Measurements from ENCODE around the gene LNX1.
"Not testable (repeated sequence)": the region's sequence is repeated elsewhere in the genome, so short reads cannot be mapped to it uniquely, and the experiment has no call there.

LNX1 gene

DNA sequence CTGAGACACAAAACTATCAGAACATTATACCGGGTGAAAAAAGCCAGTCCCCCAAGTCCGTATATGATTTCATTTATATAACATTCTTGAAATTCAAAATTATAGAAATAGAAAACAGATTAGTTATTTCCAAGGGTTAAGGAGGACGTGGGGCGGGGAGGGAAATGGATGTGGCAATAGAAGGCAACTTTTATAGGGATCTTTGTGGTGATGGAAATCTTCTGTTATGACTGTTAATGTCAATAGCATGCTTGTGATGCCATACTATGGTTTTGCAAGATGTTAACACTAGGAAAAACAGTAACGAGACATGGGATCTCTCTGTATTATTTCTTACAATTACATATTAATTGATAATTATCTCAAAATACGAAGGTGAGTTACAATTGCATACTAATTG is 96.4 kb downstream of the LNX1 start:
- DNase-seq (ENCODE audit: low read depth): no peak

DNA sequence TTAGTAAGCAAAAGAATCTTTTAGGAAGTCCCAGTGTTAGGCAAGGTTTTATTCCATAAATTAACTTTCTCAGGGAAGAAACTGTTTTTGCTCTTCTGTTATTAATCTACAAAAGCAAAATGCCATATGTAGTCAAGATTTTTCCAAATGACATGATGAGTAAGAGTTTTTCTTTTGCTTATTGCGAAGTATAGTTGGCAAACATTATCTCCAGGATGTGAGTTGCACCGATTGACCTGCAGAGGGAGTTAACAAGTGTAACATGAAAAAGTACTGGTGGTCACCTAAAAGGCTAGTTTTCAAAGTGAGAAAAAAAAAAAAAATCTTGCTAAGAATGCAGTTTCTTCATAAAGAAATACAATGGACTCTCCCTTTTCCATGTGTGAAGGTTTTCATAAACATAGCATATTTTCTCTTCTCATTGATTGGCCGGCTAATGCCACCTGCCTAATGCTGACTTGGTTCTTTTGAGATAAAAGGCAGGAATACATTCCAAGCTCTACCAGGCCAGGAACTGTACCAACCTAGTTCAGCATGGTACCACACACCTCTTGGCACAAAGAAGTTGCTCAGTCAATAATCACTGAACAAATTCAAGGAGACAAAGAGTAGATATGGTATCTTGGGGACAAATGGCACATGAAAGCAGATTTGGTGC is 100.2 kb downstream of the LNX1 start:
- no peak for DNase-seq (ENCODE audit: low read depth)

DNA sequence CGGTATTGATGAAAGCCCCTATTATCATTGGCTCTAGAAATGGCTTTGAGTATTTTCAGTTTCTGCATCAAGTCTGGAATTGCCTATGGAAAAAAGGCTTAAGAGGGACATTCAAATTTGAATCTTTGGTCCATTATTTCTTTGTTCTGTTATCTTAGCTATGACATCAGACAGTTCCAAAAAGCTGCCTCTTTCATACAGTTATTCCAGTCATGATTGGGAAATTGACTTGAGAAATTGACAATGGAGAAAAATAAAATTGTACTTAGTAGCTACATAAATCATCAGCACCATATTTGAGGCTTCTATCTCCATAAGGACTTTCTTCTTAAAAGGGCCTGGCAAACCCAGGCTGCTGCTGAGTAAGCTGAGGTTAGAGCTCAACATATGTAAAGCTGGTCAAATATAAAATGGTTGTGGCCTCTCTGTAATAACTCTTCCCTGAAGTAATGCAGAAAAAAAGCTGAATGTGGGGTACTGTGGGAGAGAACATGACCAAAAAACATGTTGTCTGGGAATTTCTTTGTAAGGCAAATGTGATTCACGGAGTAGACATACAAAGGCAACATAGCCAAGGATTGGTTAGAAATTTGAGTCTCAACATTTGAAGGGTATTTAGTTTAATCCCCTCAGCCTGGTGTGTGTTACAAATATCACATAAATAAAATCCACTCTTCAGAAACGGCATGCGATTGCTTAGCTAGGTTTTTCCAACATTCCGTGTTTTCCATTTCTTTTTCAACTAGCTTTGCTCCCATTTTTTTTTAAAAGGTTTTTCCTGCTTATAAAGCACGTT is 100.9 kb downstream of the LNX1 start:
- DNase-seq (ENCODE audit: low read depth): no peak

DNA sequence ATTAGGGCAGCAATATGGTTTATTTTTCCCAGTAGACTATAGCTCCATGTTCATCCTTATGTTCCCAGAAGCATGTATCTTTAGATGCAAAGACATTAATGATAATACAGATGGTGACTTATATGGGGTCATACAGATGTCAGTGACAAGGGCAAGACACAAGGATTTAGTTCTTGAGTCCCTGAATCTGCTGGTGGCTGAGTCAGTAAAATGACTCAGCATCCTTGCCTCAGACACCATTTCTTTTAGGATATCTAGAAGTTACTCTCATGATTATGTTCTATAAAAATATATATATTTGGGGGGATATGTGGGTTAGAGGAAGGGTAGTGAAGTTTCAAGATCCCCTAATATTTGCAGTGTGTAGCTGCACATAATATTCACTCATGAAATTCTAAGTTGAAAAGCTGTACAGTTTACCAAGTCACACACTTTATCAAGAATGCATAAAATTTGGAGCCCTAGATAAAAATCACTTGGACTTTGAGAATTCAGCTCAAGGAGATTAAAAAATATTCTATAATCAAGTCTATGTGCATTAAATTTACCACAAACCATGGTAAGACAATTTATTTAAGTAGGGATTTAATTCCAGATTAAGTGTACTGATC is 101.9 kb downstream of the LNX1 start:
- no peak for DNase-seq (ENCODE audit: low read depth)

DNA sequence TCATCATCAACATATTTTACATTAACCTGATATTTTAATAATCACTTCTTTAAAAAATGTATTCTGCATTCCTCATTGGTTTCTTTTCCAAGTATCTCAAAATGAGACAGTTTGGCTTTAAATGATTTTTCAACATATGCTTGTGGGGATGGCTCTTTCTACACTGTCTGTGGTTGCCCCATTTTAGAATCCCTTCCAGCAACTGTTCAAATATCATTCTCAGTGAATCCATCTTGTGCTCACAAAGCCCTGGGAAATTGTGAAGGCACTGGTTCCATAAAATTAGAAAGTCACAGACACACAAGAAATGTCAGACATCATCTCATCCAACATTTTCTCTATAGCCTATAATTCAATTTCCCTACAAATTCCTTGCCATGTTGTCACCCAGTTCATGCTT is 103.5 kb downstream of the LNX1 start:
- no peak for DNase-seq (ENCODE audit: low read depth)

DNA sequence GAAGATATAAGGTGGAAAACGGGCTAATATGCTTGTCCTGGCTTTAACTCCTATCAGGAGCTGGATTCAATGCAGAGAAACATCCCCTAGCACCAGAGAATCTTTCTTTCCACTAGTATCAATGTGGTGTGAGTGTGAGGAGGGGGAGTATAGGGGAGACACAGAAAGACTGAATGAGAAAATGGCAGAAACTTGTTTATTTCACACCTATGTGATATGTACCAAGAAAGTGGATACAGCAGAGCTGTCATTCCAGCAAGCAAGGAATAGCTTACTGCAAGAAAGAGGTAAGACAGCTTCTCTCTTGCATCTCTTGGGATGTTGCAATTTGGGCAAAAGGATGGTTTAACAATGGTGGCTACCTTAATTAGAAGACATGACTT is 105.6 kb downstream of the LNX1 start:
- no peak for DNase-seq (ENCODE audit: low read depth)

DNA sequence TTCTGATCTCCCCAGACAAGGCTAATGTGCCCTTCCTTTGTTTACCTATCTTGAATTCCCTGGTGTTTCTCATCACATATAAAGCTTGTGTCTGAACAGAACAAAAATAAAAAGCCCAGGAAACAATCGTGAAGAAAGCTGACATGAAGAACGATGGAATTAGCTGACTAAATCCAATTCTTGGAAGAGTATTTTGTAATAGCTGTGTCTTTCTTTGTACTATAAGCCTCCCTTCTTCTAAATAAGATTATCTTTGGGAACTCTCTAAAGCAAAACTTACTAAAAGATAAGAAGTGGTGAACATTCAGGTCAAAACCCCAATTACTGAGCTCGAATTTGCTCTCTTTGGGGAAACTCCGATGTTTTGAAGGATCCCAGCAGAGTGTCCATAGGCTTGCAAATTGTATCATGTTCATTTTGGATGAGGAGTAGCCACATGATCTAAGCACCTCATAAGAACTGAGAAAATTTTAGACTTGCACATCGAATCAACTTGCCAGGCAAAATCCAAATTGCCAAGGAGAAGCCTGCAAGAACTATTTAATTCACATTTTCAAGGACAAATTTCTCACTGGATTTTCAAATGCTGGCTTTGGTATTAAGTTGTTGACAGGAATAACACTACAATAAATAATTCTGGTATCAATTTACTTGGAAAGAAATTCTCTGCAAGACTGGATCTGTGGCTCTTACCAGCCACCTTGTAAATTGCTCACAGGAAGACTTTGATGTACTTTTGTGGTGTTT is 106.2 kb downstream of the LNX1 start:
- DNase-seq (ENCODE audit: low read depth): no peak

DNA sequence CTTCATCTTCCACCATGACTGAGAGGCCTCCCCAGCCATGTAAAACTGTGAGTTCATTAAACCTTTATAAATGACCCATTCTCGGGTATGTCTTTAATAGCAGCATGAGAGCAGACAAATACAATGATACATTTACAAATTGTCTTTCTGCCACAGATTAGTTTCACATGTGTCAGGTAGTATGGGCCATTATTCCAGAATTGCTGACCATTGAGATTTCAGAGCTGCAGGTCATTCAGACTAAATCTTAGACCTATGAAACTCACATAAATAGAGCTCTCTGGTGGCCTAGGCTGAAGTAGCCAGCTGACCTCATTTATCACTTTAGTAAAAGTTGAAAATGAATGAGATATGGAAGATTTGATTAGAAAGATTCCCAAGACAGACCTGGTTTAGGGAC is 108.0 kb downstream of the LNX1 start:
- DNase-seq (ENCODE audit: low read depth): no peak

DNA sequence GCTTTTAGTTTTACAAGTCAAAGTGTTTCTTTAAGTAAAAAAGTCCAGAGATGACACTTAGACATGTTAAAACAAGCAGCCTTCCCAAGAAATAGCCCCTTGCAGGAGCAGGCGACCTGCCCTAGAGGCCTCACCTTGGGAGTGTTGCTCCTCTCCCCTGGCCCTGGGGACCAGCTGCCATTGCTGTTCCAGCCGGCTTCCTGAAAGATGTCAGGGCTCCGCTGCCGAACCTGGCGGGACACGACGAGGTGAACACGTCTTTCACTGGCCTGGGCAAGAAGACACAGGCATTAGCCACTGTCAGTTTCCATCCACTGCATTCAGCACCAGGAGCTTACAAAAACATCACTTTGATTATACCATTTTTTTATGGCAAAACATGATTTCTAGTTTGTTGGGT is 109.7 kb downstream of the LNX1 start:
- DNase-seq (ENCODE audit: low read depth): no peak

DNA sequence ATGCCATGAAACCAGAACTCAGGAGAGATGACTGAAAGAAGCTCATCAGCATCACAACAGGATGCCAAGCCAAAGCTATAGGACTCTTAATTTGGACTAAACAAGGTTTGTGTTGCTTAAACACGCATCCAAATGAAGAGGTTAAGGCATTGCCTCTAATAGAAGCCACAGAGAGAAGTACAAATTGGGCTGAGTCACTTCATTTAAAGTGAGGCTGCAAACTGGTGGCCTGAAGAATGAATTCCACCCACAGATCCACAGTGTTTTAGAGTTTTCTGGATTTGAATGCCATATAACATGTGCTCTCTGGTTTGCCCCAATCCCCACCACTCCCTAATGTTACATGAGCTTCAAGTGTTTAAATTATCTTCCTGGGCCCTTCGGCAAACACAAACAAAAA is 110.4 kb downstream of the LNX1 start:
- no peak for DNase-seq (ENCODE audit: low read depth)

DNA sequence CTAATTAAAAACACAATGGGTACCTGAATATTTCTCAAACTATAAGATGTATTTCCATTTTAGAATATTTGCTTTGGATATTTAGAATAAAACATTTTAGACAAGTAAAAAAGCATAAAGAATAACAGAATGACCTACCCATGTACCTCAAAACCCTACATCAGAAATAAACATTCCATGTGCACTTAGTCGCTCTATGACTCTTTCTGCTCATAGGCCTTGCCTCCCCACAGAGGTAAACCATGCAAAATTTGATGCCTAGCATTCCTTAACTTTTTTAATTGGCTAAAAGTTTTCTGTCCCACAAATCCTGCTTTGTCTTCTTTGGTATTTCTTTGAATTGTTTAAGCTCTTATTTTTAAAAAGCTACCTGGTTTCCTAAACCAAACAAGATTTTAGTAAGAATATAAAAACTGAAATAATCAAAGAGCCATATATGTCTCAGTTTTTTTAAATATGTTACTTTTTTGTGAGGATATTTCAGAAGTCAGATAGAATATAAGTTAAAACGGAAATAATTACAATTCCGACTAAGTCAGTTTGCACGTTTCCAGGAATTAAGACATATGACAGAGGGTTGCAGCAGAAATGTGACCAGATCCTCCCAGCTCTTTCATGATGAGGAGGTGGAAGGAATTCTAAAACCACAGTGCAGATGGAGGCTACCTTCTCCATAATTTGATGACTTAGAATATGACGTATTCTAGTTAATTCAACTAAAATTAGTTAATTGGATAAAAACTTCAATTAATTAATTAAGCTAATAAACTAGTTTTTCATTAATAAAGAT is 111.4 kb downstream of the LNX1 start:
- no peak for DNase-seq (ENCODE audit: low read depth)

DNA sequence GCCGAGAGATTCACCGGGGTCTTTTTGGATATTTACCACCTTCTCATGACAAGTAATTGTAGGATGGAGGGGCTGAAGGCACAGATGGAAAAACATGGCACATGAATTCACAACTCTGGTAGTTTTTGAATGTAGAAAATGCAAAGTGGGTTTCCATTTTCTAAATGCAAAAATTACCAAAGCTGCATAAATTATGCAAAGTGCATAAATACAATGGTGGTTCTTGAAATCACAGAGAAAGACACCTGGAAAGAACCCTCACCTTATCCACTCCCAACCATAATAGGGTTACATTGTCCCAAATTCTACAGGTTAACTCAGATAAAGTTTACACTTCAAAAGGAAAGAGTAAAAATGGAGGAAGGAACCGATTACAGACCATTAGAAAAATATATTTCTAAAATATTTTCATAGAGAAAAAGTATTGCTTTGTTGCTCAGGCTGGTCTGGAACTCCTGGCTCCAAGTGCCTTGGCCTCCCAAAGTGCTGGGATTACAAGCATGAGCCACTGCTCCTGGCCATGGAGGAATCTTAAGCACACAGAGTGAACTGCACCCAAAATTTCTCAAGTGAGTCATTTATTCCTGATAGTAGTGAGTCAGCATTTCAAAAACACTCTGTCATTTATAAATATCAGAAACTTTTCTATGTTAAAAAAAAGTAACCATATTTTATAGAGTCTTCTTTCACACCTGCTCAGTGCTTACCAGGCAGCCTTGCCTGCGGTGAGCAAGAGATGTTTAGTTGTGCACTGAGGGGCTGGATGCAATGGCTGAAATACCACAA is 112.4 kb downstream of the LNX1 start:
- DNase-seq (ENCODE audit: low read depth): no peak

DNA sequence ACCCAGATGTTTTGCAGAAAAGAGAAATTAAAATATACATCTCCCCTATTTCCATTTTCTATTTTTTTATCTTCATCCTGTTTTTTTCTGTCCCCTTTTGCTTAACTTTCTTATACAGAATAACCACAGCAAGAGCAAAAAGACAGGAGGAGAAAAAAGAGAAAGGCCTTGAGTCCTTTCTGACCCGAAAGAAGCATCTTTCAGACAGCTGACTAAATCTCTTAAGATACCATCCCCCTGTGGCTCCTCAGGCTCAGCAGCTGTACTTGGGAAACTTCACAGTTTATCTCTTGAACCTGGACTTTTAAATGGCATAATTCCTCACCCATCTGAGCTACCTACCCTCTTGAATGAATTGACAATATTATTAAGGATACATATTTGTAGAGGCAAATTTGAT is 113.7 kb downstream of the LNX1 start:
- DNase-seq (ENCODE audit: low read depth): no peak

DNA sequence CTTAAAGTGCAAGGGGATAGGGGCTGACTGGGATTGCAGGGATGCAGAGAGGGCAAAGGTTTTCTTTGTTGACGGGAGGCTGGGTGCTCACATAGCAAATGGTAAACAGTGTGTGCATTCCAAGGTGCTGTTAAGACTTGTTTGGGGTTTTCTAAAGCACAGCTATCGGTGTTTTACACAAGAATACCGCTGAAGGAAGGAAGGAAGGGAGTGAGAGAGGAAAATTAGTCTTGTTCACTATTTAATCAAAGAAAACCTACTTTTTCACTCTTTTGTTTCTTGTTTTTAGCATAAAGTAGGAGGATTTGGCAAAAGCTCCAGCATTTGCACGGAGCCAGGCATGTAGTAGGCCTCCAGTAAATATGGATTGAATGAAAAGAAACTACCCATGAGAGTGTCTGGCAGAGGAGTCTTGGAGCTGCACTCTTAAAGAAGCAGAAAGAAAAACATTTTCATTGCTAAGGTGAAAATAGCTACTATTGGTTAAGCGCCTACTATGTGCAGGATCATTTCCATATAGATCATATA is 114.2 kb downstream of the LNX1 start:
- DNase-seq (ENCODE audit: low read depth): no peak

DNA sequence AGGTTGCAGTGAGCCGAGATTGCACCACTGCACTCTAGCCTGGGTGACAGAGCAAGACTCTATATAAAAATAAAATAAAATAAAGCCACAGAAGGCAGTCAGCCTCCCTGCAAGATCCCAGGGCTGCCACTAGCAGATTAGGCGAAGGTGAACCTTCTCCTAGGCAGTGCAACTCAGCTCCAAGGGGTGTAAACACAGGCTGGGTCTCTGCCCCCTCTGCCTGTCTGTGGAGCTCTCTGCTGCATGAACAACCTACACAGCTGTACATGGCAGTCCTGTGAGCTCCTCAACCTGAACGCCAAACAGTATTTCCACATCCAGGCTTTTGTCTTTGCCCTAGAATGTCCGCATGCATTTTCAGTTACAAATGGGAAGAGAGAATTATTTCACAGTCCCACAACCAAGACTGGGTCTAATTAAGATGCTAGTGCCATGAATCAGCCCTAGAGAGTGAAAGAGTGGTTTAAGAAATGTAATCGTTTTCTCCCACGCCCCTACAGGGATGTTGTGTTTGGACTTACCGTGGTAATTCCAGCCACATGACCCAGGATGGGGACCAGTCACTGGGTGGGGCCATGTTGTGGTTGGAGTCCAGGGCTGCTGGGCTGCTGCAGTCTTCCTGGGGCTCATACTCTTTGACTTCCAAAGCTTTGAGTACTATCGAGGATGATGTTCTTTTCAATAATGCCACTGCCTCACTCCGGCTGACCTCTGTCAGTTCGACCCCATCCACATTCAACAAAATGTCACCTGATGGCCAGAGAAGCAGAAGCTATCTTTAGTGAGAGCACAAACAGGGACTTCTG is 114.9 kb downstream of the LNX1 start:
- DNase-seq (ENCODE audit: low read depth): no peak

DNA sequence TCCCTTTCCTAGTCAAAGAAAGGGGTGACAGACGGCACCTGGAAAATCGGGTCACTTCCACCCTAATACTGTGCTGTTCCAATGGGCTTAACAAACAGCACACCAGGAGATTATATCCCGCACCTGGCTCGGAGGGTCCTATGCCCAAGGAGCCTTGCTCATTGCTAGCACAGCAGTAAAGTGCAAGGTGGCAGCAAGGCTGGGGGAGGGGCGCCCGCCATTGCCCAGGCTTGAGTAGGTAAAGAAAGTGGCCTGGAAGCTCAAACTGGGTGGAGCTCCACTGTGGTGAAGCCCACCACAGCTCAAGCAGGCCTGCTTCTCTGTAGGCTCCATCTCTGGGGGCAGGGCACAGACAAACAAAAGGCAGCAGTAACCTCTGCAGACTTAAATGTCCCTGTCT is 124.7 kb downstream of the LNX1 start:
- not testable (repeated sequence) for DNase-seq (ENCODE audit: low read depth)

DNA sequence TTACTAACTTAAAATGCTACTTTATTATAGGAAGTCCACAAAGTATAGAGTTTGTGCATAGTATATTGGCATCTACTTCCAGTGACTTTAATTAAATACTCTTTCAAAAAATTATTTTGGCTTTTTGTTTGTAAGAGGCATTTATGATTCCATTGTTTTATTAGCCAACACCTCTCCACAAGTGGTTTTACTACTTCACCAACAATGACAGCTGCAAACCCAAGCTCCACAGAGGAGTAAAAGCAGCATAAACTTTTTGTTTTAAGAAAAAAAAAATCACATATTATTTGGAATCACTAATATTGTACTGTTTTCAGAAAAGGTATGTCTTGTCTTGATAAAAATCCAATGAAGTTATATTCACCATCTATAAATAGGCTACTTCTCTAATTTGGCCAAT is 125.4 kb downstream of the LNX1 start:
- DNase-seq (ENCODE audit: low read depth): no peak

DNA sequence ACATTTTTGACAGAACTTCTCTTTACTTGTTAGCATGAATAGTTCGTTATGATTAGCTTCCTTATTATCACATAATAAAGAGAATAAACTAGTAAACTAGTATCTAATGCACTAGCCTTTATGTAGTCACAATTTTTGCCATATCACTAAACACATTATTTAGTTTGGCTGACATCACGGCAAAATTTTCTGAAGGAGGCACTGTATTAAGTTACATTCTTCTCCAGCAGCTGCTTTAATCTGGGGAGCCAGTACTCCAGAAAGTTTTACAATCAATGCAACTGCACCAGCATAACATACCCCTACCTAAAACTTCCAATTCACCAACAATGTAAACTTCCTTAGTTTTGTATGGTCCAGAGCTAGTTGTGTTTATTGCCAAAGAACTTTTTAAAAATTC is 126.0 kb downstream of the LNX1 start:
- no peak for DNase-seq (ENCODE audit: low read depth)

DNA sequence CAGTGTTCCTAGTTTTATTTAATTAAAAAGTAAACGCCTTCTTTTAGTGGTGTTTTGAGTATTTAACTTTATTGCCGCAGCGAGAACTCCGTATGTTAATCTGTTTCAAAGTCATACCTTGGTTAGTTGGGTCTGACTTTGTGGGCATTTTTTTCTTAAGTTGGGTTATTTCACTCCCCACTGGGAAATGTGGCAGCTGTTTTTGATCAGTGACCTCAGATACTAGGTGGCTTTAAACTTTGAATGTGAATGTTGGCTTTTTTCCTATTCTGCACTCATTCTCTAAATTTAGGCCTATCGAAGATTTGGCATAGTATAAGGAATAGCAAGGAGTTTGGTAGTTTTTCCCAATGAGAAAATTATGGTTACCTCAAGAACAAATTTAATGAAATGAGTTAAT is 127.9 kb downstream of the LNX1 start:
- DNase-seq (ENCODE audit: low read depth): no peak

DNA sequence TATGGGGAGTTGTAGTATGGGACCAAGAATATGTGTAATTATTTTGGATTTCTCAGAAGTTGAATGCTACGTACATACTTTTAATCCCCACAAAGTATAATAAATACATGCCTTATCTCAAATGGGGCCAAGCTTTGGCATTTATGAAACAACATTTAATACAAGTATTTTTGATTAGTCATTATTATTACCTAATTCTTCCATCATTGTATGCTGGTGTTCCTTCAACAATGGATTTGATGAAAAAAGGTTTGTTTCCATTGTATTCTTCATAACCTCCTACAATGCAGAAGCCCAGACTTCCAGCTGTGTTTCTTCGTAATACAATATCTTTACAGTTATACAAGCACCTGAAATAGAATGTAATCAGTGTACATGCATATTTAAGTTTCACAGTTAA is 130.0 kb downstream of the LNX1 start:
- no peak for DNase-seq (ENCODE audit: low read depth)

Data from stimulated activated CD4-positive, alpha-beta T cell treated with anti-CD3 and anti-CD28 coated beads, Interleukin-2, amount 100 ng/mL, for 4 hours (primary cell).